GM23248 (cell line): ENCODE data around the gene BTBD17. TPM values are rescaled to one million over a fixed set of nuclear protein-coding genes. Genes with fewer than 3 reads are reported as not detected.

Experiments used
- DNase-seq: peaks from one replicate; pipeline ENCODE4 v3.0.0-alpha.2; 2015
- H2AFZ ChIP-seq: fragments of 200-600 bp; sonication (generic); 2 replicates; pipeline ENCODE4 v1.6.1; 2016; ENCODE audit warnings: antibody characterized with exemption
- H3F3A ChIP-seq: fragments of 200-600 bp; sonication (generic); 2 replicates; pipeline ENCODE4 v1.6.1; 2016; ENCODE audit warnings: mild to moderate bottlenecking, antibody characterized with exemption, mixed run types; ENCODE audit not compliant: insufficient read depth
- H3K27ac ChIP-seq: fragments of 200-600 bp; sonication (generic); 2 replicates; pipeline ENCODE4 v1.5.1; 2016; ENCODE audit warnings: mild to moderate bottlenecking
- H3K27me3 ChIP-seq: fragments of 200-600 bp; sonication (generic); replicated peaks from 2 replicates; pipeline ENCODE4 v1.6.1; 2016; ENCODE audit warnings: mild to moderate bottlenecking; ENCODE audit not compliant: insufficient read depth
- H3K36me3 ChIP-seq: fragments of 200-600 bp; sonication (generic); 2 replicates; pipeline ENCODE4 v1.6.1; 2016; ENCODE audit warnings: low read depth, mild to moderate bottlenecking
- H3K4me1 ChIP-seq: fragments of 200-600 bp; sonication (generic); 2 replicates; pipeline ENCODE4 v1.6.1; 2016; ENCODE audit warnings: mild to moderate bottlenecking; ENCODE audit not compliant: insufficient read depth
- H3K4me2 ChIP-seq: fragments of 200-600 bp; sonication (generic); one replicate; pipeline ENCODE4 v1.6.1; 2016; ENCODE audit warnings: mild to moderate bottlenecking; ENCODE audit not compliant: unreplicated experiment
- H3K4me3 ChIP-seq: fragments of 200-600 bp; sonication (generic); 2 replicates; pipeline ENCODE4 v1.5.1; 2016; ENCODE audit warnings: mild to moderate bottlenecking
- H3K79me2 ChIP-seq: fragments of 200-600 bp; sonication (generic); 2 replicates; pipeline ENCODE4 v1.6.1; 2016; ENCODE audit warnings: mild to moderate bottlenecking; ENCODE audit not compliant: insufficient read depth
- H3K9ac ChIP-seq: fragments of 200-600 bp; sonication (generic); 2 replicates; pipeline ENCODE4 v1.6.1; 2016; ENCODE audit warnings: mild to moderate bottlenecking
- H3K9me2 ChIP-seq: fragments of 200-600 bp; sonication (generic); 2 replicates; pipeline ENCODE4 v1.6.1; 2016; ENCODE audit warnings: mixed run types, mild to moderate bottlenecking, moderate library complexity; ENCODE audit not compliant: insufficient read depth
- H3K9me3 ChIP-seq: fragments of 200-600 bp; sonication (generic); one replicate; pipeline ENCODE4 v1.6.1; 2017; ENCODE audit warnings: low read depth
- H4K20me1 ChIP-seq: fragments of 200-600 bp; sonication (generic); 2 replicates; pipeline ENCODE4 v1.6.0; 2016; ENCODE audit not compliant: insufficient read depth
- EZH2 ChIP-seq: fragments of 200-600 bp; sonication (generic); IDR thresholded peaks from 2 replicates; pipeline ENCODE4 v1.6.1; 2018; ENCODE audit warnings: antibody characterized with exemption, mild to moderate bottlenecking; ENCODE audit not compliant: insufficient read depth, poor library complexity, severe bottlenecking
- EZH2phosphoT487 ChIP-seq: fragments of 200-600 bp; sonication (generic); IDR thresholded peaks from 2 replicates; pipeline ENCODE4 v1.6.1; 2018; ENCODE audit warnings: antibody characterized with exemption, moderate library complexity, mild to moderate bottlenecking, low read depth; ENCODE audit not compliant: insufficient read depth
- WGBS, 2 experiments: methylation state at CpG; one replicate each; pipeline ENCODE4 v1.1.6; 2015 to 2017; ENCODE audit warnings: low lambda C conversion rate in 2 of 2, low coverage in 1 of 2; ENCODE audit errors: missing lambda C conversion rate in 2 of 2; 5-methylcytosine and 5-hydroxymethylcytosine counted together
- in situ Hi-C: fragments of 300-500 bp; cut with MboI; formaldehyde crosslinking; loops from 2 replicates; pipeline ENCODE4 v1.15.0; 2020
- polyA plus RNA-seq: library from polyadenylated mRNA; unstranded; fragments of >200 nt; fragmentation: Nextera tagmentation; extraction: Ambion mirVana; gene quantifications from 2 replicates; pipeline ENCODE4 v1.2.1, GENCODE V29; 2016
- total RNA-seq: library from RNA; depleted of rRNA; stranded (reverse); fragments of >200 nt; shearing (Covaris generic); gene quantifications from 2 replicates; pipeline ENCODE4 v1.2.3, GENCODE V29; 2014

BTBD17 gene
- total and polyA plus RNA-seq, 2 experiments from 2014 or later = 0.10 TPM; not detected in 1

DNA sequence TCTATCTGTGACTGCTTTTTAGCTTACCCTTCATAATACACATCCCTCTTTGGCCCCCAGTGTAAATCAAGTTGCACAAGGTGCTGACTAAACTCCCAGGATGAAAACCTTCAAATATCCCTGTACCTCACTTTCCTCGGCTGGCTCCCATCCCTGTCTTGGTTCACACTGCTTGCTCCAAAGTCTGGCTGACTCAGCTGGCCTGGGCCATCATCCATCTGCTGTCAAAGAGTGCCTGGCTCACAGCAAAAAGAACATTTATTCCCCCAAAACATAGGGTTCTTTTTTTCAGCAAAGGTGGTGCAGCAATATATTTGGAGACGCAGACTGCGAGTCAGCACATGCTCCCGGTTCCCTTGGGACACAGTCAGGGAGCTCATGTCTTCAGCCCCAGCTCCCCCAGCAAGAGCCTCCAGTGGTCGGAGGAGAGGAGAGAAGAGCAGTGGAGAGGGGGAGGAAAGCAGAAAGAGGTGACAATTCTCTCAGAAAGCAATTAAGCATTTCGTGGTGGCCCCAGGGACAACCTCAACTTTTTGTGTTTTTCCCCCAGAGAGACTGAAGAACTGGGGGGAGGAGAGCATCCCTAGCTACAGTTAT lies 31.8 kb upstream of the BTBD17 start:
- DNase-seq = peak; percentile 45
- WGBS, 2 experiments = 27 to 31% methylated on average over 6 of the region's 6 CpGs

DNA sequence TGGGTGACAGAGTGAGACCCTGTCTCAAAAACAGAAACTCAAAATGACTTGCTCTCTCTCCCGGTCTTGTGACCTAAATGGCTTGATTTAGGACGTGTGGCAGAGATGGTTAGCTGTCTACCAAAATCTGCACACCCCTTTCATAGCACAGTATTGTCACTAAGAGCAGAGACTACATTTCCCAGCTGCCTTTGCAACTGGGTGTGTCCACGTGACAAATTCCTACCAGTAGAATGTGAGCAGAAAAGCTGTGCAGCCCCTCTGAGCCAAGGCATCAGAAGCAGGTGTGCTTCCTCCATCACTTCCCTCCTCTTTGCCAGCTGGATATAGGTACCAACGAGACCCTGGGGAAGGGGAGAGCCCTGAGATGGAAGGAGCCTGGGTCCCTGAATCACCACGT lies 31.2 kb upstream of the BTBD17 start:
- H3K4me1 ChIP-seq = no peaks in the 10 kb centered on the region
- H2AFZ ChIP-seq = no peak overlapping the region
- H3K9me3 ChIP-seq = no peaks in the 10 kb centered on the region
- 34 to 36% methylated on average over 5 of the region's 5 CpGs for WGBS, 2 experiments
- H3K4me3 ChIP-seq = no peak overlapping the region
- TF ChIP-seq EZH2 (no peak), EZH2phosphoT487 (no peak)
- no peaks in the 10 kb centered on the region for H4K20me1 ChIP-seq
- peaks cover 4% of the 10 kb centered on the region; the same call in 1 of the 2 replicates for H3F3A ChIP-seq
- no peak overlapping the region for H3K4me2 ChIP-seq
- DNase-seq = no peak
- no peaks in the 10 kb centered on the region; the same call in 1 of the 2 replicates for H3K27me3 ChIP-seq
- H3K9ac ChIP-seq = no peak overlapping the region
- no peaks in the 10 kb centered on the region for H3K36me3 ChIP-seq
- in situ Hi-C loops = no loop called here
- H3K27ac ChIP-seq = no peak overlapping the region
- H3K9me2 ChIP-seq = no peaks in the 10 kb centered on the region
- H3K79me2 ChIP-seq = no peaks in the 10 kb centered on the region

More for the DNA sequence above, 31.8 kb upstream of the BTBD17 start:
- Histone ChIP-seq H3K36me3 (no peaks in the 10 kb centered on the region), H3K4me1 (no peaks in the 10 kb centered on the region), H3K9ac (no peak overlapping the region), H3K9me2 (no peaks in the 10 kb centered on the region), H3K27ac (no peak overlapping the region), H4K20me1 (no peaks in the 10 kb centered on the region), H3K79me2 (no peaks in the 10 kb centered on the region), H3K9me3 (no peaks in the 10 kb centered on the region), H3K4me2 (no peak overlapping the region), H3K27me3 (no peaks in the 10 kb centered on the region; the same call in 1 of the 2 replicates), H2AFZ (no peak overlapping the region), H3K4me3 (no peak overlapping the region), H3F3A (peaks cover 4% of the 10 kb centered on the region; the same call in 1 of the 2 replicates)
- no peak for TF ChIP-seq EZH2phosphoT487
- TF ChIP-seq EZH2 = no peak
- in situ Hi-C loops = no loop called here

DNA sequence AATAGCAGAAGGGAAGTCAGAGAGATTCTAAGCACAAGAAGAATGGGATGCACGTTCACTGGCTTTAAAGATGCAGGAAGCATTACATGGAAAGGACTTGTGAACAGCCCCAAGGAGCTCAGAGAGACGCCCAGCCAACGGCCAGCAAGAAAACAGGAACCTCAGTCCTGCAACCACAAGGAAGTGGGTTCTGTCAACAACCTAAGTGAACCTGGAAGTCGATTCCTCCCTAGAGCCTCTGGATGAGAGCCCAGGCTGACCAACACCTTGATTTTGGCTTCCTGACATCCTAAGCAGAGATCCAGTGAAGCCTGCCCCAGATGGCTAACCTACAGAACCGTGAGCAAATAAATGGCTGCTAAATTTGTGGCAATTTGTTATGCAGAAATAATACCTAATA lies 30.1 kb upstream of the BTBD17 start:
- H3K4me2 ChIP-seq = no peak overlapping the region
- no peak overlapping the region for H3K27ac ChIP-seq
- H3K27me3 ChIP-seq = no peaks in the 10 kb centered on the region; the same call in 1 of the 2 replicates
- in situ Hi-C loops = no loop called here
- no peak overlapping the region for H3K9ac ChIP-seq
- H3K9me3 ChIP-seq = no peaks in the 10 kb centered on the region
- H3K79me2 ChIP-seq = no peaks in the 10 kb centered on the region
- no peak for TF ChIP-seq EZH2
- TF ChIP-seq EZH2phosphoT487 = no peak
- no peaks in the 10 kb centered on the region for H4K20me1 ChIP-seq
- H3K4me1 ChIP-seq = no peaks in the 10 kb centered on the region
- H2AFZ ChIP-seq = no peak overlapping the region
- no peak overlapping the region for H3K4me3 ChIP-seq
- WGBS, 2 experiments = 33 to 42% methylated on average over 5 of the region's 5 CpGs
- H3K9me2 ChIP-seq = no peaks in the 10 kb centered on the region
- DNase-seq = no peak
- H3K36me3 ChIP-seq = no peaks in the 10 kb centered on the region
- H3F3A ChIP-seq = peaks cover 4% of the 10 kb centered on the region; the same call in 1 of the 2 replicates

DNA sequence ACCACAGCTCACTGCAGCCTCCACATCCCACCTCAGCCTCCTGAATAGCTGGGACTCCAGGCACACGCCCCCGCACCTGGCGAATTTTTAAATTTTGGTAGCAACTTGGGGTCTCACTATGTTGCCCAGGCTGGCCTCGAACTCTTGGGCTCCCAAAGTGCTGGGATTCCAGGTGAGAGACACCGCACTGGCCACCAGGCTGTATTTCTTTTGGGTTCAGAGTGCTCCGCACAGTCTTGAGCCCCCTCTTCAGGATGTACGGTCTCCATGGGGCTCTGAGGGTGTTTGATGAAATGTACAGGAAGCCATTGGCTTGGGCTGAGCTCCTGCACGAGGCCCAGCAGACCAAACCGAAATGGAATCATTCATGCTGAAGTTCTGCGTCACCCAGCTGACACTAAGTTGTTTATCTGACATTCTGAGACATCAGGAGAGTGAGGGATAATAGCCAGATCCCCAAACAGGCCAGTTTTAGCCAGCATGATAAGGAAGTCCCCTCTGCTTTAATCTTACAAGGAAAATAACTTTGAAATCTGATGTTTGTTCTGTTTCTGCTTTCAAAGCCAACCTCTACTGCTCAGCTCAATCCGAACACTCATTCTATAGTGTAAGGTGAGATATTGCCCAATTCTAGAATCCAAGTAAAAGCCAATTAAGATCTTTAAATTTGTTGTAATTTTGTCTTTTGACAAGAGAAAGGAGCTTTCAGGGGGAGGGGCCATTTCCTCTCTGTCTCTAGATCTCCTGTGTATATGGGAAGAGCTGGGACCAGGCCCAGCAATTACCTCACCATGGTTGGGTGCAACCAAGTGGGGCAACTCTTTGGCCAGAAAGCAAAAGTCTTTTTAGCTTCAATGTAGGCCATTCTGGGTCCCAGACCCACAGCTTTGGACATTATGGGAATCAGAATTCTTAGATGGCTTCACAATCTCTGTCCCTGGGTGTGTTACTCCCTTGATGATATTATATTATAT lies 29.3 kb upstream of the BTBD17 start:
- no peak for DNase-seq
- no peaks in the 10 kb centered on the region; the same call in 1 of the 2 replicates for H3K27me3 ChIP-seq
- no peak for TF ChIP-seq EZH2
- no peak for TF ChIP-seq EZH2phosphoT487
- no peaks in the 10 kb centered on the region for H4K20me1 ChIP-seq
- H2AFZ ChIP-seq = no peak overlapping the region
- 56 to 57% methylated on average over 11 of the region's 11 CpGs for WGBS, 2 experiments
- no peak overlapping the region for H3K9ac ChIP-seq
- H3K27ac ChIP-seq = no peak overlapping the region
- no peaks in the 10 kb centered on the region for H3K79me2 ChIP-seq
- no peaks in the 10 kb centered on the region for H3K9me2 ChIP-seq
- H3K9me3 ChIP-seq = no peaks in the 10 kb centered on the region
- H3K4me3 ChIP-seq = no peak overlapping the region
- H3K36me3 ChIP-seq = no peaks in the 10 kb centered on the region
- in situ Hi-C loops = no loop called here
- H3K4me2 ChIP-seq = no peak overlapping the region
- no peaks in the 10 kb centered on the region for H3K4me1 ChIP-seq
- peaks cover 4% of the 10 kb centered on the region; the same call in 1 of the 2 replicates for H3F3A ChIP-seq
